Subcutaneous abdominal adipose tissue (tissue), 5 donors: Measurements from ENCODE around the gene BEND3.
"Not testable (repeated sequence)": the region's sequence is repeated elsewhere in the genome, so short reads cannot be mapped to it uniquely, and the experiment has no call there.

Experiments used
- H3K27ac ChIP-seq: one replicate; pipeline ENCODE4 v1.7.0; 2013; ENCODE audit warnings: low read depth, mild to moderate bottlenecking, inconsistent platforms, low read length, moderate library complexity
- H3K27me3 ChIP-seq, 5 donors: one replicate each; pipeline ENCODE4 v1.7.0; 2013; ENCODE audit warnings: low read length in 5 of 5, inconsistent platforms in 1 of 5; ENCODE audit not compliant: control insufficient read depth in 5 of 5, insufficient read depth in 4 of 5
- H3K36me3 ChIP-seq, 5 donors: one replicate each; pipeline ENCODE4 v1.7.0; 2013; ENCODE audit warnings: low read length in 5 of 5; ENCODE audit not compliant: control insufficient read depth in 5 of 5, insufficient read depth in 5 of 5
- H3K4me1 ChIP-seq, 5 donors: one replicate each; pipeline ENCODE4 v1.7.0; 2013; ENCODE audit warnings: low read length in 5 of 5, mild to moderate bottlenecking in 3 of 5, moderate library complexity in 1 of 5; ENCODE audit not compliant: control insufficient read depth in 5 of 5, insufficient read depth in 5 of 5
- H3K4me3 ChIP-seq, 5 donors: one replicate each; pipeline ENCODE4 v1.7.0; 2013; ENCODE audit warnings: low read length in 5 of 5, low read depth in 1 of 5
- H3K9ac ChIP-seq, 5 donors: one replicate each; pipeline ENCODE4 v1.7.0; 2013; ENCODE audit warnings: low read length in 5 of 5, mild to moderate bottlenecking in 4 of 5, moderate library complexity in 3 of 5
- H3K9me3 ChIP-seq, 5 donors: one replicate each; pipeline ENCODE4 v1.7.0; 2013; ENCODE audit warnings: low read length in 5 of 5; ENCODE audit not compliant: control insufficient read depth in 5 of 5
- donor health status: healthy.
- donor health status: healthy.
- donor health status: healthy.
- donor health status: healthy.
- donor health status: healthy.

The BEND3 gene

GRCh38 chr6:107114926-107115694, at the start of gene BEND3:
Gene BEND3, minus strand, starts transcription at chr6:107115515. Its CDS starts 16,230 bp downstream, at chr6:107099285.
- peak within 1 kb of the TSS; percentile 26 to 70 (median 43) for H3K9ac ChIP-seq
- peaks cover 4 to 22% (median 19%) of the 10 kb centered on the region in 5 donors for H3K4me1 ChIP-seq
- no peak within 1 kb of the TSS for H3K27ac ChIP-seq
- H3K9me3 ChIP-seq, result no peaks in the 10 kb centered on the region
- H3K27me3 ChIP-seq, result peaks cover 0 to 10% (median 3%) of the 10 kb centered on the region in 5 donors
- peak within 1 kb of the TSS; percentile 66 to 76 (median 74) for H3K4me3 ChIP-seq
- no peaks in the 10 kb centered on the region for H3K36me3 ChIP-seq

- H3K4me1 ChIP-seq, H3K27me3 ChIP-seq, H3K9ac ChIP-seq, H3K36me3 ChIP-seq, H3K9me3 ChIP-seq, H3K4me3 ChIP-seq, H3K27ac ChIP-seq: not testable (repeated sequence)
Observed at GRCh38 chr6:107164299-107164698, 49.0 kb upstream of the BEND3 start.

GRCh38 chr6:107161521-107161920, 46.2 kb upstream of the BEND3 start:
- H3K27me3 ChIP-seq, result no peaks in the 10 kb centered on the region
- no peaks in the 10 kb centered on the region for H3K36me3 ChIP-seq
- no peak overlapping the region for H3K27ac ChIP-seq
- H3K4me1 ChIP-seq, result no peaks in the 10 kb centered on the region
- H3K4me3 ChIP-seq, result no peak overlapping the region
- H3K9me3 ChIP-seq, result no peaks in the 10 kb centered on the region
- H3K9ac ChIP-seq, result no peak overlapping the region

GRCh38 chr6:107156617-107157016, 41.3 kb upstream of the BEND3 start:
- H3K27me3 ChIP-seq, result no peaks in the 10 kb centered on the region
- H3K9me3 ChIP-seq, result no peaks in the 10 kb centered on the region
- H3K4me3 ChIP-seq, result no peak overlapping the region
- H3K27ac ChIP-seq, result no peak overlapping the region
- H3K4me1 ChIP-seq, result no peaks in the 10 kb centered on the region
- H3K36me3 ChIP-seq, result peaks cover 0 to 5% (median 0%) of the 10 kb centered on the region in 5 donors
- no peak overlapping the region for H3K9ac ChIP-seq

GRCh38 chr6:107154801-107155160, 39.5 kb upstream of the BEND3 start:
- no peaks in the 10 kb centered on the region for H3K4me1 ChIP-seq
- no peaks in the 10 kb centered on the region for H3K9me3 ChIP-seq
- no peak overlapping the region for H3K9ac ChIP-seq
- peaks cover 0 to 5% (median 0%) of the 10 kb centered on the region in 5 donors for H3K36me3 ChIP-seq
- H3K27me3 ChIP-seq, result no peaks in the 10 kb centered on the region
- H3K4me3 ChIP-seq, result no peak overlapping the region
- H3K27ac ChIP-seq, result no peak overlapping the region

- no peak overlapping the region for H3K9ac ChIP-seq
- H3K9me3 ChIP-seq, result no peaks in the 10 kb centered on the region
- peaks cover 0 to 5% (median 0%) of the 10 kb centered on the region in 5 donors for H3K36me3 ChIP-seq
- no peak overlapping the region for H3K4me3 ChIP-seq
- H3K4me1 ChIP-seq, result no peaks in the 10 kb centered on the region
- no peaks in the 10 kb centered on the region for H3K27me3 ChIP-seq
- H3K27ac ChIP-seq, result no peak overlapping the region
Observed at GRCh38 chr6:107154131-107154800, 39.0 kb upstream of the BEND3 start.

GRCh38 chr6:107152638-107153430, 37.5 kb upstream of the BEND3 start:
- Histone ChIP-seq H3K27me3 (no peaks in the 10 kb centered on the region), H3K9me3 (no peaks in the 10 kb centered on the region), H3K36me3 (peaks cover 0 to 5% (median 0%) of the 10 kb centered on the region in 5 donors), H3K4me1 (no peaks in the 10 kb centered on the region), H3K27ac (no peak overlapping the region), H3K4me3 (no peak overlapping the region), H3K9ac (no peak overlapping the region)

- H3K4me1 ChIP-seq, result no peaks in the 10 kb centered on the region
Observed at GRCh38 chr6:107144666-107145065, 29.4 kb upstream of the BEND3 start.

GRCh38 chr6:107144014-107144413, 28.7 kb upstream of the BEND3 start:
- H3K27ac ChIP-seq, result no peak overlapping the region
- H3K27me3 ChIP-seq, result no peaks in the 10 kb centered on the region
- H3K9ac ChIP-seq, result no peak overlapping the region
- no peaks in the 10 kb centered on the region for H3K9me3 ChIP-seq
- H3K36me3 ChIP-seq, result no peaks in the 10 kb centered on the region
- no peaks in the 10 kb centered on the region for H3K4me1 ChIP-seq
- H3K4me3 ChIP-seq, result no peak overlapping the region

More at GRCh38 chr6:107144666-107145065, 29.4 kb upstream of the BEND3 start:
- Histone ChIP-seq H3K36me3 (no peaks in the 10 kb centered on the region), H3K9me3 (no peaks in the 10 kb centered on the region), H3K9ac (no peak overlapping the region), H3K4me3 (no peak overlapping the region), H3K27ac (no peak overlapping the region), H3K27me3 (no peaks in the 10 kb centered on the region)

- Histone ChIP-seq H3K9ac (no peak overlapping the region), H3K27ac (no peak overlapping the region), H3K4me1 (no peaks in the 10 kb centered on the region), H3K9me3 (no peaks in the 10 kb centered on the region), H3K36me3 (no peaks in the 10 kb centered on the region), H3K27me3 (no peaks in the 10 kb centered on the region), H3K4me3 (no peak overlapping the region)
Observed at GRCh38 chr6:107140581-107140980, 25.3 kb upstream of the BEND3 start.
